HepG2 (cell line): ENCODE results near the gene PDE4C. TPM values are rescaled to one million over a fixed set of nuclear protein-coding genes. Genes with fewer than 3 reads are reported as not detected.

Experiments
- ARNTL ChIP-seq: sonication (generic); formaldehyde crosslinking; IDR thresholded peaks from 2 replicates; pipeline ENCODE4 v1.4.0; 2020; ENCODE audit warnings: mild to moderate bottlenecking, missing genetic modification reagents
- ATF1 ChIP-seq: IDR thresholded peaks from 2 replicates; pipeline ENCODE4 v1.6.1; 2016; ENCODE audit warnings: mild to moderate bottlenecking, control low read depth
- KLF11 ChIP-seq: IDR thresholded peaks from 2 replicates; pipeline ENCODE4 v1.6.1; 2016; ENCODE audit warnings: missing compliant biosample characterization
- LBX2 ChIP-seq: sonication (generic); formaldehyde crosslinking; IDR thresholded peaks from 2 replicates; pipeline ENCODE4 v1.5.0; 2020; ENCODE audit warnings: missing genetic modification reagents, mild to moderate bottlenecking, borderline replicate concordance
- NR2F1 ChIP-seq, 2 experiments: fragments of 450-650 bp in 1 of 2; formaldehyde crosslinking in 1 of 2; IDR thresholded peaks; 2 replicates each; pipeline versions ENCODE4 v1.5.0 to v1.6.1; 2016 to 2020; ENCODE audit warnings: mild to moderate bottlenecking in 1 of 2, missing compliant biosample characterization in 1 of 2, missing genetic modification reagents in 1 of 2, moderate library complexity in 1 of 2
- POLR2G ChIP-seq: fragments of 200-400 bp; formaldehyde crosslinking; IDR thresholded peaks from 2 replicates; pipeline ENCODE4 v1.6.1; 2018; ENCODE audit warnings: mild to moderate bottlenecking, low read depth, low read length, moderate library complexity
- PRDM15 ChIP-seq: sonication (generic); formaldehyde crosslinking; IDR thresholded peaks from 2 replicates; pipeline ENCODE4 v1.4.0; 2020; ENCODE audit warnings: missing genetic modification reagents
- PRMT3 ChIP-seq: sonication (generic); formaldehyde crosslinking; IDR thresholded peaks from 2 replicates; pipeline ENCODE4 v1.8.1; 2022; ENCODE audit warnings: low read depth, mild to moderate bottlenecking, moderate library complexity, missing genetic modification reagents, borderline replicate concordance
- ZBTB7B ChIP-seq: sonication (generic); formaldehyde crosslinking; IDR thresholded peaks from 2 replicates; pipeline ENCODE4 v1.4.0; 2020; ENCODE audit warnings: missing genetic modification reagents
- ZFP36L1 ChIP-seq: sonication (generic); formaldehyde crosslinking; IDR thresholded peaks from 2 replicates; pipeline ENCODE4 v1.8.0; 2022; ENCODE audit warnings: mild to moderate bottlenecking, missing genetic modification reagents, moderate library complexity
- ZNF280D ChIP-seq: sonication (generic); formaldehyde crosslinking; IDR thresholded peaks from 2 replicates; pipeline ENCODE4 v1.5.1; 2020; ENCODE audit warnings: mild to moderate bottlenecking, missing genetic modification reagents
- ZNF430 ChIP-seq: sonication (generic); formaldehyde crosslinking; IDR thresholded peaks from 2 replicates; pipeline ENCODE4 v1.9.0; 2021; ENCODE audit warnings: mild to moderate bottlenecking, missing genetic modification reagents
- ZNF441 ChIP-seq: sonication (generic); formaldehyde crosslinking; IDR thresholded peaks from 2 replicates; pipeline ENCODE4 v1.7.0; 2021; ENCODE audit warnings: missing genetic modification reagents, borderline replicate concordance
- ZNF629 ChIP-seq: sonication (generic); formaldehyde crosslinking; conservative IDR thresholded peaks from 2 replicates; pipeline ENCODE4 v1.5.0; 2020; ENCODE audit warnings: missing genetic modification reagents
- ZNF687 ChIP-seq: sonication (generic); formaldehyde crosslinking; IDR thresholded peaks from 2 replicates; pipeline ENCODE4 v1.5.1; 2020; ENCODE audit warnings: mild to moderate bottlenecking, missing genetic modification reagents, moderate library complexity
- ZNF777 ChIP-seq: sonication (generic); formaldehyde crosslinking; IDR thresholded peaks from 2 replicates; pipeline ENCODE4 v1.4.0; 2020; ENCODE audit warnings: missing genetic modification reagents
- ZSCAN31 ChIP-seq: sonication (generic); formaldehyde crosslinking; IDR thresholded peaks from 2 replicates; pipeline ENCODE4 v1.5.0; 2020; ENCODE audit warnings: low read depth, mild to moderate bottlenecking, missing genetic modification reagents
- polyA plus RNA-seq, 8 experiments: library from polyadenylated mRNA; depleted of rRNA in 3 of 8; stranded (reverse) in 7 of 8; unstranded in 1 of 8; fragments of >200 nt; fragmentation: Illumina TruSeq in 4 of 8; extraction: Trizol in 4 of 8; gene quantifications; 2 replicates each; pipeline versions ENCODE4 v1.2.1 to v1.2.3, GENCODE V29; 2011 to 2016; ENCODE audit warnings: low read depth in 4 of 8, missing spikeins in 1 of 8, mixed read lengths in 1 of 8; ENCODE audit not compliant: insufficient read depth in 1 of 8
- total RNA-seq, 5 experiments: library from RNA; depleted of rRNA; stranded (reverse); fragments of >200 nt; fragmentation: Illumina TruSeq; extraction: Trizol; gene quantifications; 2 replicates each; pipeline ENCODE4 v1.2.3, GENCODE V29; 2016; ENCODE audit warnings: low read depth in 1 of 5

Gene PDE4C
- total and polyA plus RNA-seq, 2 of the 13 experiments (the other 11 are each of a cell fraction or from before 2014, with no cell fraction given): 1.4 to 14.0 TPM

- TF ChIP-seq ZNF280D (no peak), ZNF441 (CRISPR knock-in tag) (peak; percentile 61; the same call in 1 of the 2 replicates), ARNTL (no peak), ZNF629 (CRISPR knock-in tag) (peak; percentile 93), ZSCAN31 (no peak), ZBTB7B (CRISPR knock-in tag) (0 out of 2 replicates have a peak, but pooled peaks have one; percentile 41), PRMT3 (CRISPR knock-in tag) (no peak), POLR2G (no peak), NR2F1 (CRISPR knock-in tag; IDR thresholded peaks at IDR 0.05) (no peak), LBX2 (CRISPR knock-in tag) (no peak), ATF1 (CRISPR knock-in tag) (no peak), ZNF687 (peak; percentile 74), ZFP36L1 (CRISPR knock-in tag) (no peak), ZNF777 (CRISPR knock-in tag) (no peak), PRDM15 (peak; percentile 75; the same call in 1 of the 2 replicates), KLF11 (CRISPR knock-in tag) (no peak), ZNF430 (CRISPR knock-in tag) (no peak)
These were observed 4.2 kb downstream of the PDE4C start (continued) for GRCh38 chr19:18221815-18222725.
